Panc1 (cell line): ENCODE data around the gene RALGAPA1. TPM values are rescaled to one million over a fixed set of nuclear protein-coding genes. Genes with fewer than 3 reads are reported as not detected.

ENCODE experiments used
- ATAC-seq: fragments of 200-7000 bp; cut with Tn5 transposase; 2 replicates; pipeline ENCODE4 v1.9.1; 2020; ENCODE audit warnings: mild to moderate bottlenecking, moderate library complexity
- BruUV-seq: library from RNA; stranded (reverse); fragments of 400-500 nt; replicated peaks from 2 replicates; lab custom pipeline; 2021; lab: Mats Ljungman, UMichigan
- CTCF ChIA-PET: fragments of 300-600 bp; sonication (Branson Sonifier 250); formaldehyde crosslinking; loops from one replicate; lab custom pipeline; 2022; ENCODE audit warnings: antibody characterized with exemption; lab: Charles Lee
- POLR2A ChIA-PET: fragments of 300-600 bp; sonication (Branson Sonifier 250); formaldehyde crosslinking; loops from one replicate; lab custom pipeline; 2022; ENCODE audit warnings: antibody characterized with exemption; lab: Charles Lee
- DNase-seq: peaks from one replicate; pipeline ENCODE4 v3.0.0-alpha.2; 2010; ENCODE audit warnings: low read depth, low spot score
- H3K27ac ChIP-seq: 2 replicates; pipeline ENCODE4 v1.5.1; 2011; ENCODE audit warnings: mild to moderate bottlenecking, low read length, inconsistent platforms
- H3K27me3 ChIP-seq: fragments of 200-500 bp; sonication (Bioruptor generic); 2 replicates; pipeline ENCODE4 v1.6.0; 2014; ENCODE audit warnings: low read length, inconsistent platforms; ENCODE audit not compliant: control insufficient read depth, insufficient read depth
- H3K36me3 ChIP-seq: fragments of 200-500 bp; sonication (Bioruptor generic); 2 replicates; pipeline ENCODE4 v1.5.1; 2014; ENCODE audit warnings: inconsistent platforms, mild to moderate bottlenecking, low read length, moderate library complexity; ENCODE audit not compliant: control insufficient read depth, insufficient read depth
- H3K4me1 ChIP-seq: 2 replicates; pipeline ENCODE4 v1.5.1; 2011; ENCODE audit warnings: inconsistent platforms, mild to moderate bottlenecking, low read length, moderate library complexity; ENCODE audit not compliant: control insufficient read depth, insufficient read depth
- H3K4me3 ChIP-seq, 2 experiments: 2 replicates each; pipeline ENCODE4 v1.5.1; 2011 to 2012; ENCODE audit warnings: low read depth in 2 of 2, low read length in 2 of 2, mild to moderate bottlenecking in 2 of 2, inconsistent platforms in 1 of 2, moderate library complexity in 1 of 2
- H3K9me3 ChIP-seq: fragments of 200-500 bp; sonication (Bioruptor generic); 2 replicates; pipeline ENCODE4 v1.5.1; 2014; ENCODE audit warnings: low read depth, mild to moderate bottlenecking, inconsistent platforms, low read length, moderate library complexity; ENCODE audit not compliant: control insufficient read depth, insufficient read depth
- CTCF ChIP-seq: fragments of 450-650 bp; IDR thresholded peaks from 2 replicates; pipeline ENCODE4 v1.5.1; 2017; ENCODE audit warnings: mild to moderate bottlenecking
- POLR2AphosphoS5 ChIP-seq: IDR thresholded peaks from 2 replicates; pipeline ENCODE4 v1.6.1; 2012; ENCODE audit warnings: mild to moderate bottlenecking, low read depth, low read length, moderate library complexity
- REST ChIP-seq, 2 experiments: IDR thresholded peaks; 2 replicates each; pipeline ENCODE4 v1.6.1; 2011 to 2012; ENCODE audit warnings: low read depth in 2 of 2, control low read depth in 1 of 2, low read length in 1 of 2, mild to moderate bottlenecking in 1 of 2, moderate library complexity in 1 of 2; ENCODE audit not compliant: insufficient read depth in 1 of 2
- SIN3A ChIP-seq: IDR thresholded peaks from 2 replicates; pipeline ENCODE4 v1.6.1; 2012; ENCODE audit warnings: low read depth, mild to moderate bottlenecking, low read length, moderate library complexity, borderline replicate concordance; ENCODE audit not compliant: insufficient read depth
- TCF7L2 ChIP-seq: IDR thresholded peaks from 2 replicates; pipeline ENCODE4 v1.6.1; 2011; ENCODE audit warnings: mild to moderate bottlenecking, low read depth, low read length, inconsistent platforms
- in situ Hi-C: cut with HindIII; loops from 2 replicates; pipeline ENCODE4 v1.10.0; 2016; ENCODE audit warnings: low sequenced_read_pairs, low pct_unique_long_range_greater_than_20kb
- intact Hi-C: fragments of 100-400 bp; cut with micrococcal nuclease; formaldehyde crosslinking; loops from one replicate; pipeline ENCODE4 v1.10.0; 2022; ENCODE audit not compliant: unreplicated experiment
- total RNA-seq: library from RNA; stranded (reverse); gene quantifications from one replicate; pipeline ENCODE4 v1.2.1, GENCODE V29; 2021; ENCODE audit not compliant: unreplicated experiment

Gene RALGAPA1
- total RNA-seq, 1 experiment from 2014 or later = 31.5 TPM

GRCh38 chr14:35682802-35683201, 126.3 kb downstream of the RALGAPA1 start:
- ChIA-PET CTCF (no interaction called here), POLR2A (no interaction called here)
- intact Hi-C loops (no loop called here), in situ Hi-C loops (no loop called here)
- no peaks in the 10 kb centered on the region for H3K4me1 ChIP-seq
- no peaks in the 10 kb centered on the region for H3K27me3 ChIP-seq
- H3K9me3 ChIP-seq = no peaks in the 10 kb centered on the region
- no TSS peak for BruUV-seq
- no peak overlapping the region for H3K4me3 ChIP-seq
- no peak for ATAC-seq
- no peak for DNase-seq
- no peak overlapping the region for H3K27ac ChIP-seq
- H3K36me3 ChIP-seq = no peaks in the 10 kb centered on the region; the same call in 1 of the 2 replicates
- no peak for TF ChIP-seq CTCF
- no peak for TF ChIP-seq REST (IDR thresholded peaks at IDR 0.05; ENCODE audit: insufficient read depth in 1 of 2, low read depth in 2 of 2, low read length in 1 of 2)
- no peak for TF ChIP-seq SIN3A
- no peak for TF ChIP-seq TCF7L2
- TF ChIP-seq POLR2AphosphoS5 = no peak

- H3K4me3 ChIP-seq = no peak overlapping the region
- peaks cover 3% of the 10 kb centered on the region; the same call in 1 of the 2 replicates for H3K36me3 ChIP-seq
- in situ Hi-C loops (no loop called here), intact Hi-C loops (no loop called here)
- CTCF ChIA-PET = no interaction called here
- no peak for TF ChIP-seq REST (IDR thresholded peaks at IDR 0.05; ENCODE audit: insufficient read depth in 1 of 2, low read depth in 2 of 2, low read length in 1 of 2)
- DNase-seq (no peak), ATAC-seq (no peak)
- POLR2A ChIA-PET = no interaction called here
- no peaks in the 10 kb centered on the region for H3K27me3 ChIP-seq
- no peaks in the 10 kb centered on the region for H3K9me3 ChIP-seq
- H3K27ac ChIP-seq = no peak overlapping the region
- H3K4me1 ChIP-seq = no peaks in the 10 kb centered on the region
- no TSS peak for BruUV-seq
Observed at GRCh38 chr14:35678403-35679028, 130.6 kb downstream of the RALGAPA1 start.
